Measurements from ENCODE around the gene TBC1D7. TPM values are rescaled to one million over a fixed set of nuclear protein-coding genes. Genes with fewer than 3 reads are reported as not detected.

The TBC1D7 gene
- total and polyA plus RNA-seq, 10 of the 15 experiments (the other 5 are each of a cell fraction or from before 2014, with no cell fraction given) = 20.1 to 65.9 (median 31.3) TPM

DNA sequence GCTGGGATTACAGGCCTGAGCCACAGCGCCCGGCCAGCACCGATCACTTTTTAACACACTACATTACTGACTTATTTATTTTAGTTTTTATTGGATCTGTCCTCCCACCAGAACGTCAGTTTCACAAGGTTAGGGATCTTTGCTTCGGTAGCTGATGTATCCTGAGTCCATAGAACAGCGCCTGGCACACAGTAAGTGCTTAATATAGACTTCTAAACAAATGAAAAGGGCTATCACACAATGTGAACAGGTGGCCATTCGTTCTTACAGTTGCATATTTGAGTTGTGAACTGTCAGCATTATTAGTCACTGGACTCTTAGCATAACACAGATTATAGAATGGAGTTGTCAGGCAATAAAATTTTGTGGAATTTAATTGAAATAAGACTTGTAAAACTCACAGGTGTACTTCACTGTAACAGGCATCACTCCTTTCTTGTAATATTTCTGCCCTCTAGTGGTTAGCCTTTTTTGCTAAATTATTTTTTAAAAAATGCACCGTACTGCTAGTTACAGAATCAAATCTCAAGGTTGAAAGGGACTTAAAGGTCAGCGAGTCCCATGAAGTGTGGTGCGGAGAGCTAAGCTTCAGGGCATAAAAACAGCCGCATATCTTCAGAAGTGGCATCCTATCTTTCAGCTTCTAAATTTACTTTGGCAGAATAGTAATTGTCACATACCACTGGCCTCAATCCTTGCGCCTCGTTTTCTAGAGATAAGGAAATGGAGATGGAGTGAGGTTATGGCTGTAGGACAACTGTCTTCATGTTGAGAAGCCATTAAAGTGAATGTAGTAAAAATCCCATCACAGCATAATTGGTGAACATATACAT, 3.4 kb upstream of the TBC1D7 start:
- no peak for DNase-seq (ENCODE audit: low read depth, low spot score)
- Histone ChIP-seq H3K9me3 (replicated peaks; ENCODE audit: control insufficient read depth, insufficient read depth, low read length) (no peaks in the 10 kb centered on the region), H2AFZ (ENCODE audit: control insufficient read depth, low read depth, low read length) (no peak overlapping the region), H4K20me1 (ENCODE audit: control insufficient read depth, insufficient read depth) (no peaks in the 10 kb centered on the region), H3K4me3 (no peak overlapping the region), H3K4me1 (ENCODE audit: control insufficient read depth, insufficient read depth, low read length) (peaks cover 8% of the 10 kb centered on the region; the same call in 1 of the 2 replicates), H3K27me3 (replicated peaks in 1 of 2; ENCODE audit: control insufficient read depth in 2 of 2, insufficient read depth in 2 of 2, low read length in 1 of 2) (no peaks in the 10 kb centered on the region), H3K36me3 (ENCODE audit: control insufficient read depth in 2 of 2, insufficient read depth in 2 of 2, low read length in 1 of 2) (no peaks in the 10 kb centered on the region), H3K9ac (ENCODE audit: control insufficient read depth, insufficient read depth, low read length) (no peak overlapping the region), H3K79me2 (ENCODE audit: control insufficient read depth, insufficient read depth, low read length) (peaks cover 11% of the 10 kb centered on the region), H3K4me2 (ENCODE audit: control insufficient read depth, insufficient read depth) (no peak overlapping the region), H3K27ac (ENCODE audit: control insufficient read depth, insufficient read depth) (no peak overlapping the region)
- BruUV-seq (replicated peaks) = no TSS peak
- ChIA-PET SMC1A (ENCODE audit: uncharacterized antibody, unreplicated experiment) (interaction anchor here (1.1 to 7.5 kb wide), 22 partner anchors 23 to 733 kb away, joined by 3 to 119 read pairs (median 7); partner anchors contain the start of gene SIRT5), POLR2A (interaction anchor here (1.1 to 1.3 kb wide), 3 partner anchors 28 to 137 kb away, joined by 3 to 8 read pairs (median 5); no protein-coding TSS in a partner anchor), RAD21 (ENCODE audit: unreplicated experiment) (interaction anchor here (0.7 to 10.2 kb wide), 13 partner anchors 28 to 461 kb away, joined by 3 to 124 read pairs (median 4); no protein-coding TSS in a partner anchor), CTCF (interaction anchor here (0.6 to 9.6 kb wide), 32 partner anchors 8 to 420 kb away, joined by 3 to 169 read pairs (median 5); partner anchors contain the start of gene SIRT5)
- intact Hi-C loops (cut with micrococcal nuclease; ENCODE audit: unreplicated experiment) (loop anchor here (1.0 kb wide), 2 partner anchors 136 to 420 kb away; no protein-coding TSS in a partner anchor), in situ Hi-C loops (cut with MboI) (loop anchor here (5.0 kb wide), 2 partner anchors 134 to 419 kb away; no protein-coding TSS in a partner anchor)
- TF ChIP-seq NRF1 (conservative IDR thresholded peaks at IDR 0.05; ENCODE audit: low read depth, low read length) (no peak), NFYB (IDR thresholded peaks at IDR 0.05; ENCODE audit: insufficient read depth, low read depth, low read length) (no peak), SMC3 (IDR thresholded peaks at IDR 0.05; ENCODE audit: borderline replicate concordance, low read length) (peak; percentile 84), RAD21 (IDR thresholded peaks at IDR 0.05; ENCODE audit: insufficient read depth, low read depth, low read length) (peak; percentile 81), ZSCAN29 (IDR thresholded peaks at IDR 0.05) (no peak), ESRRA (IDR thresholded peaks at IDR 0.05; ENCODE audit: low read length) (0 out of 2 replicates have a peak, but pooled peaks have one; percentile 54)
- TF ChIP-seq, protein P1, sequence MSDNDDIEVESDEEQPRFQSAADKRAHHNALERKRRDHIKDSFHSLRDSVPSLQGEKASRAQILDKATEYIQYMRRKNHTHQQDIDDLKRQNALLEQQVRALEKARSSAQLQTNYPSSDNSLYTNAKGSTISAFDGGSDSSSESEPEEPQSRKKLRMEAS (IDR thresholded peaks at IDR 0.05; ENCODE audit: low read depth, low read length) = no peak
- TF ChIP-seq, protein P2, sequence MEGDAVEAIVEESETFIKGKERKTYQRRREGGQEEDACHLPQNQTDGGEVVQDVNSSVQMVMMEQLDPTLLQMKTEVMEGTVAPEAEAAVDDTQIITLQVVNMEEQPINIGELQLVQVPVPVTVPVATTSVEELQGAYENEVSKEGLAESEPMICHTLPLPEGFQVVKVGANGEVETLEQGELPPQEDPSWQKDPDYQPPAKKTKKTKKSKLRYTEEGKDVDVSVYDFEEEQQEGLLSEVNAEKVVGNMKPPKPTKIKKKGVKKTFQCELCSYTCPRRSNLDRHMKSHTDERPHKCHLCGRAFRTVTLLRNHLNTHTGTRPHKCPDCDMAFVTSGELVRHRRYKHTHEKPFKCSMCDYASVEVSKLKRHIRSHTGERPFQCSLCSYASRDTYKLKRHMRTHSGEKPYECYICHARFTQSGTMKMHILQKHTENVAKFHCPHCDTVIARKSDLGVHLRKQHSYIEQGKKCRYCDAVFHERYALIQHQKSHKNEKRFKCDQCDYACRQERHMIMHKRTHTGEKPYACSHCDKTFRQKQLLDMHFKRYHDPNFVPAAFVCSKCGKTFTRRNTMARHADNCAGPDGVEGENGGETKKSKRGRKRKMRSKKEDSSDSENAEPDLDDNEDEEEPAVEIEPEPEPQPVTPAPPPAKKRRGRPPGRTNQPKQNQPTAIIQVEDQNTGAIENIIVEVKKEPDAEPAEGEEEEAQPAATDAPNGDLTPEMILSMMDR (IDR thresholded peaks at IDR 0.05 in 2 of 3, conservative IDR thresholded peaks at IDR 0.05 in 1 of 3; ENCODE audit: control insufficient read depth in 2 of 3, extremely low read depth in 1 of 3, insufficient read depth in 1 of 3, low read depth in 3 of 3, low read length in 3 of 3) = peak; percentile 53 to 78 (median 68)
- no peak for ATAC-seq
- 50% methylated on average over 13 of the region's 13 CpGs for WGBS (ENCODE audit: insufficient coverage, insufficient replicate concordance, low lambda C conversion rate, missing lambda C conversion rate)
- peak; percentile 44 for FAIRE-seq

Measured in GM12878 (cell line).